Left forelimb (tissue), 1 donor: ENCODE results near the gene SASH3.

Experiments used
- DNase-seq: peaks from one replicate; pipeline ENCODE4 v3.0.0-alpha.2; 2018; ENCODE audit warnings: low spot score

SASH3 gene

GRCh38 chrX:129759576-129760061 lies 20.1 kb upstream of the SASH3 start:
- no peak for DNase-seq

- no peak for DNase-seq
Measured at GRCh38 chrX:129760155-129760554, 19.6 kb upstream of the SASH3 start.

GRCh38 chrX:129760981-129761380 lies 18.8 kb upstream of the SASH3 start:
- DNase-seq: no peak

- DNase-seq: no peak
Measured at GRCh38 chrX:129761596-129761995, 18.2 kb upstream of the SASH3 start.

- DNase-seq: no peak
Measured at GRCh38 chrX:129762448-129762847, 17.3 kb upstream of the SASH3 start.

GRCh38 chrX:129763666-129764065 lies 16.1 kb upstream of the SASH3 start:
- no peak for DNase-seq

- no peak for DNase-seq
Measured at GRCh38 chrX:129768186-129768585, 11.6 kb upstream of the SASH3 start.

- DNase-seq: no peak
Measured at GRCh38 chrX:129768586-129769466, 10.9 kb upstream of the SASH3 start.

GRCh38 chrX:129769467-129770154 lies 10.1 kb upstream of the SASH3 start:
- DNase-seq: no peak

- no peak for DNase-seq
Measured at GRCh38 chrX:129771266-129771995, 8.3 kb upstream of the SASH3 start.

GRCh38 chrX:129772796-129773431 lies 6.8 kb upstream of the SASH3 start:
- no peak for DNase-seq

GRCh38 chrX:129773649-129774458 lies 5.9 kb upstream of the SASH3 start:
- DNase-seq: no peak

- DNase-seq: no peak
Measured at GRCh38 chrX:129777218-129778030, 2.3 kb upstream of the SASH3 start.

GRCh38 chrX:129779086-129779672 lies 570 bp upstream of the SASH3 start:
- no peak for DNase-seq

GRCh38 chrX:129780441-129781105 lies 824 bp downstream of the SASH3 start:
- DNase-seq: no peak

- no peak for DNase-seq
Measured at GRCh38 chrX:129781134-129781672, 1.5 kb downstream of the SASH3 start.

- no peak for DNase-seq
Measured at GRCh38 chrX:129781680-129782495, 2.1 kb downstream of the SASH3 start.

GRCh38 chrX:129782706-129783105 lies 3.0 kb downstream of the SASH3 start:
- DNase-seq: no peak
